IPS-15b (cell line): ENCODE measurements around the gene RBM17.
"Not testable (repeated sequence)": the region's sequence is repeated elsewhere in the genome, so short reads cannot be mapped to it uniquely, and the experiment has no call there.

Experiments used
- H3K27me3 ChIP-seq: one replicate; pipeline ENCODE4 v1.6.1; 2013; ENCODE audit warnings: low read length; ENCODE audit not compliant: control insufficient read depth, insufficient read depth
- H3K36me3 ChIP-seq: one replicate; pipeline ENCODE4 v1.6.1; 2013; ENCODE audit warnings: low read length; ENCODE audit not compliant: control insufficient read depth, insufficient read depth
- H3K4me1 ChIP-seq: one replicate; pipeline ENCODE4 v1.6.1; 2013; ENCODE audit warnings: mild to moderate bottlenecking, low read length; ENCODE audit not compliant: control insufficient read depth, insufficient read depth
- H3K4me3 ChIP-seq: one replicate; pipeline ENCODE4 v1.5.1; 2013; ENCODE audit warnings: low read depth, low read length
- H3K9ac ChIP-seq: one replicate; pipeline ENCODE4 v1.6.1; 2013; ENCODE audit warnings: low read depth, mild to moderate bottlenecking, low read length
- H3K9me3 ChIP-seq: one replicate; pipeline ENCODE4 v1.6.1; 2013; ENCODE audit warnings: mild to moderate bottlenecking, low read length; ENCODE audit not compliant: control insufficient read depth, insufficient read depth

Gene RBM17

GRCh38 chr10:6088721-6089333 is at the start of gene RBM17:
Gene RBM17 (plus strand): TSS chr10:6089034. CDS start chr10:6097066, 8,032 bp downstream.
- peak within 1 kb of the TSS; percentile 95 for H3K4me3 ChIP-seq
- H3K36me3 ChIP-seq: no peaks in the 10 kb centered on the region
- H3K9ac ChIP-seq: peak within 1 kb of the TSS; percentile 96
- no peaks in the 10 kb centered on the region for H3K9me3 ChIP-seq
- H3K27me3 ChIP-seq: no peaks in the 10 kb centered on the region
- peaks cover 15% of the 10 kb centered on the region for H3K4me1 ChIP-seq

GRCh38 chr10:6039711-6040110 is 49.1 kb upstream of the RBM17 start:
- no peaks in the 10 kb centered on the region for H3K4me1 ChIP-seq

GRCh38 chr10:6040205-6040604 is 48.6 kb upstream of the RBM17 start:
- H3K36me3 ChIP-seq: no peaks in the 10 kb centered on the region
- H3K9me3 ChIP-seq: no peaks in the 10 kb centered on the region
- H3K27me3 ChIP-seq: no peaks in the 10 kb centered on the region
- H3K4me1 ChIP-seq: no peaks in the 10 kb centered on the region
- no peak overlapping the region for H3K4me3 ChIP-seq
- no peak overlapping the region for H3K9ac ChIP-seq

More at GRCh38 chr10:6039711-6040110, 49.1 kb upstream of the RBM17 start:
- Histone ChIP-seq H3K27me3 (no peaks in the 10 kb centered on the region), H3K9me3 (no peaks in the 10 kb centered on the region), H3K4me3 (no peak overlapping the region), H3K36me3 (no peaks in the 10 kb centered on the region), H3K9ac (no peak overlapping the region)

GRCh38 chr10:6043377-6043776 is 45.5 kb upstream of the RBM17 start:
- H3K9ac ChIP-seq: not testable (repeated sequence)

GRCh38 chr10:6044060-6044459 is 44.8 kb upstream of the RBM17 start:
- Histone ChIP-seq H3K36me3 (no peaks in the 10 kb centered on the region), H3K4me3 (no peak overlapping the region), H3K9ac (no peak overlapping the region), H3K9me3 (no peaks in the 10 kb centered on the region), H3K27me3 (no peaks in the 10 kb centered on the region), H3K4me1 (no peaks in the 10 kb centered on the region)

More at GRCh38 chr10:6043377-6043776, 45.5 kb upstream of the RBM17 start:
- H3K36me3 ChIP-seq, H3K9me3 ChIP-seq, H3K27me3 ChIP-seq, H3K4me3 ChIP-seq, H3K4me1 ChIP-seq: not testable (repeated sequence)

- Histone ChIP-seq H3K36me3 (no peaks in the 10 kb centered on the region), H3K9ac (no peak overlapping the region), H3K4me3 (no peak overlapping the region), H3K4me1 (no peaks in the 10 kb centered on the region), H3K9me3 (no peaks in the 10 kb centered on the region), H3K27me3 (no peaks in the 10 kb centered on the region)
Observed at GRCh38 chr10:6044751-6045313, 44.0 kb upstream of the RBM17 start.

GRCh38 chr10:6045314-6045848 is 43.5 kb upstream of the RBM17 start:
- H3K27me3 ChIP-seq: no peaks in the 10 kb centered on the region
- no peak overlapping the region for H3K9ac ChIP-seq
- H3K4me3 ChIP-seq: no peak overlapping the region
- no peaks in the 10 kb centered on the region for H3K4me1 ChIP-seq
- no peaks in the 10 kb centered on the region for H3K36me3 ChIP-seq
- H3K9me3 ChIP-seq: no peaks in the 10 kb centered on the region

- Histone ChIP-seq H3K9ac (no peak overlapping the region), H3K4me3 (no peak overlapping the region), H3K27me3 (no peaks in the 10 kb centered on the region), H3K9me3 (no peaks in the 10 kb centered on the region), H3K36me3 (no peaks in the 10 kb centered on the region), H3K4me1 (no peaks in the 10 kb centered on the region)
Observed at GRCh38 chr10:6045878-6046772, 42.7 kb upstream of the RBM17 start.

GRCh38 chr10:6046773-6047611 is 41.8 kb upstream of the RBM17 start:
- no peak overlapping the region for H3K4me3 ChIP-seq
- no peaks in the 10 kb centered on the region for H3K27me3 ChIP-seq
- H3K36me3 ChIP-seq: no peaks in the 10 kb centered on the region
- H3K9ac ChIP-seq: no peak overlapping the region
- no peaks in the 10 kb centered on the region for H3K9me3 ChIP-seq
- H3K4me1 ChIP-seq: no peaks in the 10 kb centered on the region

GRCh38 chr10:6047847-6048246 is 41.0 kb upstream of the RBM17 start:
- no peaks in the 10 kb centered on the region for H3K9me3 ChIP-seq
- no peak overlapping the region for H3K9ac ChIP-seq
- no peak overlapping the region for H3K4me3 ChIP-seq
- H3K27me3 ChIP-seq: no peaks in the 10 kb centered on the region
- H3K4me1 ChIP-seq: no peaks in the 10 kb centered on the region
- no peaks in the 10 kb centered on the region for H3K36me3 ChIP-seq
